OCI-LY3 (cell line): ENCODE data around the gene ADARB1.

ENCODE experiments used
- H2AFZ ChIP-seq: fragments of 200-600, 300-600 bp; shearing (Covaris generic); 2 replicates; pipeline ENCODE4 v1.6.0; 2014; ENCODE audit warnings: antibody characterized with exemption, low read depth, low read length
- H3K27ac ChIP-seq: fragments of 200-600, 300-600 bp; sonication (generic); 2 replicates; pipeline ENCODE4 v1.5.1; 2014; ENCODE audit warnings: mild to moderate bottlenecking, low read length, moderate library complexity, mixed read lengths
- H3K27me3 ChIP-seq: fragments of 200-600, 300-600 bp; sonication (generic); 2 replicates; pipeline ENCODE4 v1.6.1; 2014; ENCODE audit warnings: low read depth, low read length, mixed read lengths
- H3K36me3 ChIP-seq: fragments of 200-600, 300-600 bp; sonication (generic); replicated peaks from 2 replicates; pipeline ENCODE3; 2014; ENCODE audit warnings: low read depth, low read length, mixed read lengths
- H3K4me1 ChIP-seq: fragments of 300-600, 200-600 bp; sonication (generic); 2 replicates; pipeline ENCODE4 v1.6.1; 2014; ENCODE audit warnings: low read length, mixed read lengths
- H3K4me2 ChIP-seq: fragments of 200-600, 300-600 bp; sonication (generic); 2 replicates; pipeline ENCODE4 v1.6.1; 2014; ENCODE audit warnings: low read length, mixed read lengths
- H3K4me3 ChIP-seq: fragments of 300-600, 200-600 bp; sonication (generic); 2 replicates; pipeline ENCODE4 v1.5.1; 2014; ENCODE audit warnings: antibody characterized with exemption, mild to moderate bottlenecking, low read length, moderate library complexity
- H3K79me2 ChIP-seq: fragments of 300-600, 200-600 bp; shearing (Covaris generic); 2 replicates; pipeline ENCODE4 v1.6.1; 2014; ENCODE audit warnings: mild to moderate bottlenecking, low read length, mixed read lengths
- H3K9ac ChIP-seq: fragments of 300-600, 200-600 bp; shearing (Covaris generic); 2 replicates; pipeline ENCODE4 v1.6.0; 2014; ENCODE audit warnings: mild to moderate bottlenecking, low read length, moderate library complexity
- H3K9me3 ChIP-seq: fragments of 200-600, 300-600 bp; shearing (Covaris generic); 2 replicates; pipeline ENCODE4 v1.6.1; 2014; ENCODE audit warnings: low read length, mixed read lengths; ENCODE audit not compliant: insufficient read depth
- H4K20me1 ChIP-seq: fragments of 200-600, 300-600 bp; sonication (generic); 2 replicates; pipeline ENCODE4 v1.6.1; 2016; ENCODE audit warnings: low read length, mixed read lengths; ENCODE audit not compliant: insufficient read depth
- CTCF ChIP-seq: fragments of 200-600, 300-600 bp; sonication (generic); IDR thresholded peaks from 2 replicates; pipeline ENCODE4 v1.5.1; 2014; ENCODE audit warnings: antibody characterized with exemption, low read length, low read depth
- EZH2phosphoT487 ChIP-seq: fragments of 200-600 bp; shearing (Covaris generic); IDR thresholded peaks from 2 replicates; pipeline ENCODE4 v1.6.1; 2018; ENCODE audit warnings: antibody characterized with exemption, mixed run types, low read depth

ADARB1 gene

GRCh38 chr21:45164838-45165237 lies 90.5 kb downstream of the ADARB1 start:
- peaks cover 6% of the 10 kb centered on the region; the same call in 1 of the 2 replicates for H3K27me3 ChIP-seq
- H2AFZ ChIP-seq: no peak overlapping the region
- no peak overlapping the region for H3K9ac ChIP-seq
- H4K20me1 ChIP-seq: no peaks in the 10 kb centered on the region
- H3K4me3 ChIP-seq: no peak overlapping the region
- H3K4me2 ChIP-seq: no peak overlapping the region
- H3K79me2 ChIP-seq: no peaks in the 10 kb centered on the region
- TF ChIP-seq CTCF (no peak), EZH2phosphoT487 (no peak)
- no peaks in the 10 kb centered on the region for H3K4me1 ChIP-seq
- H3K27ac ChIP-seq: no peak overlapping the region
- no peaks in the 10 kb centered on the region for H3K36me3 ChIP-seq
- no peaks in the 10 kb centered on the region for H3K9me3 ChIP-seq

- Histone ChIP-seq H3K27ac (no peak overlapping the region), H3K4me2 (no peak overlapping the region), H3K79me2 (no peaks in the 10 kb centered on the region), H3K9me3 (no peaks in the 10 kb centered on the region), H4K20me1 (no peaks in the 10 kb centered on the region), H3K4me3 (no peak overlapping the region), H3K4me1 (no peaks in the 10 kb centered on the region), H3K27me3 (peaks cover 6% of the 10 kb centered on the region; the same call in 1 of the 2 replicates), H3K36me3 (no peaks in the 10 kb centered on the region), H3K9ac (no peak overlapping the region), H2AFZ (no peak overlapping the region)
- no peak for TF ChIP-seq EZH2phosphoT487
- no peak for TF ChIP-seq CTCF
These were observed 92.6 kb downstream of the ADARB1 start for GRCh38 chr21:45166931-45167330.

- Histone ChIP-seq H3K9me3 (no peaks in the 10 kb centered on the region), H3K27ac (no peak overlapping the region), H2AFZ (no peak overlapping the region), H3K4me2 (no peak overlapping the region), H3K27me3 (peaks cover 6% of the 10 kb centered on the region; the same call in 1 of the 2 replicates), H4K20me1 (no peaks in the 10 kb centered on the region), H3K4me3 (no peak overlapping the region), H3K9ac (no peak overlapping the region), H3K79me2 (no peaks in the 10 kb centered on the region), H3K4me1 (no peaks in the 10 kb centered on the region), H3K36me3 (no peaks in the 10 kb centered on the region)
- TF ChIP-seq CTCF: no peak
- TF ChIP-seq EZH2phosphoT487: no peak
These were observed 93.4 kb downstream of the ADARB1 start for GRCh38 chr21:45167796-45168222.

DNA sequence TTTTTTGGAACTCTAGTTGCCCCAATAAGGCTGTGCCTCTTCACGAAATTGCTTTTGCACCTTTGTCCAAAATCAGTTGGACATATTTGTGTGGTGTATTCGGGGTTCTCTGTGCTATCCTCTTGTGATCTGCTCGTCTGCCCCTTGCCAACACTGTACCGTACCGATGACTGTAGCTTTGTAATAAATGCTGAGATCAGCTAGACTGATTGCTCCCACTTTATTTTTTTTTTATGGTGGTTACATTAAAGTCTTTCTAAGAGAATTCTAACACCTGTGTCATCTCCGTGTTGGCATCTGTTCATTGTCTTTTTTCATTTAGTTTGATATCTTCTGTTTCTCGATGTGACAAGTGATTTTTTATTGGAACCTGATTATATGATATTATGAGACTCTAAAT lies 94.1 kb downstream of the ADARB1 start:
- H3K4me1 ChIP-seq: no peaks in the 10 kb centered on the region
- no peak overlapping the region for H3K4me2 ChIP-seq
- H3K9me3 ChIP-seq: no peaks in the 10 kb centered on the region
- H3K9ac ChIP-seq: no peak overlapping the region
- H3K27ac ChIP-seq: no peak overlapping the region
- H3K27me3 ChIP-seq: peaks cover 6% of the 10 kb centered on the region; the same call in 1 of the 2 replicates
- no peak overlapping the region for H2AFZ ChIP-seq
- H3K4me3 ChIP-seq: no peak overlapping the region
- no peaks in the 10 kb centered on the region for H3K36me3 ChIP-seq
- no peaks in the 10 kb centered on the region for H3K79me2 ChIP-seq
- TF ChIP-seq EZH2phosphoT487: no peak
- TF ChIP-seq CTCF: no peak
- no peaks in the 10 kb centered on the region for H4K20me1 ChIP-seq
